Stimulated activated CD8-positive, alpha-beta memory T cell treated with anti-CD3 and anti-CD28 coated beads, Interleukin-7, amount 100 ng/mL, for 4 hours (primary cell): ENCODE measurements around the gene DCDC2.
"Not testable (repeated sequence)": the region's sequence is repeated elsewhere in the genome, so short reads cannot be mapped to it uniquely, and the experiment has no call there.

Experiments
- DNase-seq, 2 donors: peaks; one replicate each; pipeline ENCODE4 v3.0.0-alpha.2; 2020; ENCODE audit warnings: low read depth in 2 of 2

DCDC2 gene

DNA sequence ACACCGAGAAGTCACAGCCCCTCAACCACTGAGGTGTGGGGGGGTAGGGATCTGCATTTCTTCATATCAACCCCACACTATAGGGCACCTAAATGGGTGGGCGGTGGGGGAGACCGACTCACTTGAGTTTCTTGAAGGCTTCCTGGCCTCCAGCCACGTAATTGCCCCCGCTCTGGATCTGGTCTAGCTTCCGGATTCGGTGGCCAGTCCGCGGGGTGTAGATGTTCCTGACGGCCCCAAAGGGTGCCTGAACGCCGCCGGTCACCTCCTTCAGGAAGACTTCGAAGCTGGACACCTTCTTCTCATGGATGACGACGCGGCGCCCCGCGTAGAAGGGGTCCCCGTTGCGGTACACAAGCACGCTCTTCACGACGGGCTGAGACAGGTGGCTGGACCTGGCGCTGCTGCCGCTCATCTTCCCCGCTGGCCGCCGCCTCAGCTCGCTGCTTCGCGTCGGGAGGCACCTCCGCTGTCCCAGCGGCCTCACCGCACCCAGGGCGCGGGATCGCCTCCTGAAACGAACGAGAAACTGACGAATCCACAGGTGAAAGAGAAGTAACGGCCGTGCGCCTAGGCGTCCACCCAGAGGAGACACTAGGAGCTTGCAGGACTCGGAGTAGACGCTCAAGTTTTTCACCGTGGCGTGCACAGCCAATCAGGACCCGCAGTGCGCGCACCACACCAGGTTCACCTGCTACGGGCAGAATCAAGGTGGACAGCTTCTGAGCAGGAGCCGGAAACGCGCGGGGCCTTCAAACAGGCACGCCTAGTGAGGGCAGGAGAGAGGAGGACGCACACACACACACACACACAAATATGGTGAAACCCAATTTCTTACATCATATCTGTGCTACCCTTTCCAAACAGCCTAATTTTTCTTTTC is at the start of gene DCDC2:
Gene DCDC2, minus strand, starts transcription at position 724 of the 883 bp plus-strand sequence. Its CDS starts 309 bp downstream, at position 415.
- peak in 1 of 2 donors; percentile 7 for DNase-seq

DNA sequence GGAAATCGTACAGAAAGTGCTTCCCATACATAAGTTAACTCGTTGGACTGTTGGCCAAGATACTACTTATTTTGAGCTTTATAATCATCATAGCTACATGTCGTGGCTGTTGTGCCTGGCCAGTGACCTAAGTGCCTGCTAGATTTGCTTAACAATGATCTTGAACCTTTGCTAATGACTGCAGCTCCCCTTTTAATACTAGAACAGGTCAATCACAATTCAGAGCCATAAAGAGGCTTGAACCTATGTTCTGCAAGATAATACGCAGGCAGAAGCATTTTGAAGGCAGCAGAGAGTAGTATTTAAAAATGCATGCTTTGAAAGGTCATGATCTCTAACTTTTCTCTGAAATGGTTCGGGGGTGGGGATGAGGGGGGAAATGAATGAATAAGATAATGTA is 47.4 kb upstream of the DCDC2 start:
- no peak for DNase-seq

DNA sequence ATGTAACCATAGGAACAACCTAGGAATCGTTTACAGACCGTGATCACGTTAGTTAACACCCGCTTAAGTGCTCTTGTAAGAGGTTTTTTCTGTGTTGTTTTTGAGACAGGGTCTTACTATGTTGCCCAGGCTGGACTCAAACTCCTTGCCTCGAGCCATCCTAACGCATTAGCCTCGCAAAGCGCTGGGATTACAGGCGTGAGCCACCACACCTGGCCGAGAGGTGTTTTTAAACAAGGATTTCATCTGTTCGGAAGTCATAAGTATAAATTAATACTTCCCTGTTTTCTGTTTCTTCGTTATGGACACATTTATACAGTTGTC is 45.6 kb upstream of the DCDC2 start:
- no peak for DNase-seq

DNA sequence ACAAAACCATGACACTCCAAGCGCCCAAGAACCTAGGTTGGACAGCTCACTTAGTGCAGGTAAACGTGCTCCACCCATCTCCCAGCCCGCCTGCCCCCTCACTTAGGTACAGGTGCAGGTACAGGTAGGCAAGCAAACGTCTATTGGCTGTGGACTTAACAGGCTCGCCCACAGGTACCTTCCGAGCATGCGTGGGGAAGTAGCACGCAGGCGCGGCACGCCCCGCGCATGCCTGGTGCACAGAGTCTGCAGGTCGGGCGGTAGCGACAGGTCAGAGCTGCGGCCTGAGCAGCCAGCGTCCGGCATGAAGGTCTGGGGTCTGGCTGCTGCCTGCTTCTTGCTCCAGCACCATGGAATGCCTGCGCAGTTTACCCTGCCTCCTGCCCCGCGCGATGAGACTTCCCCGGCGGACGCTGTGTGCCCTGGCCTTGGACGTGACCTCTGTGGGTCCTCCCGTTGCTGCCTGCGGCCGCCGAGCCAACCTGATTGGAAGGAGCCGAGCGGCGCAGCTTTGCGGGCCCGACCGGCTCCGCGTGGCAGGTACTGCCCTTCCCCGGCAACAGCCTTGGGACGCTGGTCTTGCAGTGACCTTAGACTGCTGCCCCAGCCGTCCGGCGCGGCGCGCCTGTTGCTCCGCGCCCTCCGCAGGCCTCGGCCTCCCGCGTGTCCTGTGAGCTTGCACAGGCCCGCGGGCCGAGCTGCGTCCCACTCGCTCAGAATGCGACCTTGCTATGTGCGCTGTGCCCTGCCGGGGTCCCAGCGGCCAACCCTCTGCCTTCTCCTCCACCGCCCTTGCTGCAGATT is 45.0 kb upstream of the DCDC2 start, which contains the start of gene MRS2:
Gene MRS2, plus strand, starts transcription at position 240 of the 804 bp plus-strand sequence. Its CDS starts 111 bp downstream, at position 351.
- DNase-seq: peak; percentile 64 to 75

DNA sequence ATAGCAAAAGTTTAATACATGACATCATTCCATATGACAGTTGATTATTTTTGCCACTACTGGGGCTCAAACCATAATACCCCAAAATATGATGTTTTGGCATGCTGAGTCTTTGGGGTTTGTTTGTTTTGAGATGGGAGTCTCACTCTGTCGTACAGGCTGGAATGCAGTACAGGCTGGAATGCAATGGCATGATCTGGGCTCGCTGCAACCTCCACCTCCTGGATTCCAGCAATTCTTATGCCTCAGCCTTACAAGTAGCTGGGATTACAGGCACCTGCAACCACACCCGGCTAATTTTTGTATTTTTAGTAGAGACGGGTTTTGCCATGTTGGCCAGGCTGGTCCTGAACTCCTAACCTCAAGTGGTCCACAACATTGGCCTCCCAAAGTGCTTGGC is 43.6 kb upstream of the DCDC2 start:
- DNase-seq: no peak

DNA sequence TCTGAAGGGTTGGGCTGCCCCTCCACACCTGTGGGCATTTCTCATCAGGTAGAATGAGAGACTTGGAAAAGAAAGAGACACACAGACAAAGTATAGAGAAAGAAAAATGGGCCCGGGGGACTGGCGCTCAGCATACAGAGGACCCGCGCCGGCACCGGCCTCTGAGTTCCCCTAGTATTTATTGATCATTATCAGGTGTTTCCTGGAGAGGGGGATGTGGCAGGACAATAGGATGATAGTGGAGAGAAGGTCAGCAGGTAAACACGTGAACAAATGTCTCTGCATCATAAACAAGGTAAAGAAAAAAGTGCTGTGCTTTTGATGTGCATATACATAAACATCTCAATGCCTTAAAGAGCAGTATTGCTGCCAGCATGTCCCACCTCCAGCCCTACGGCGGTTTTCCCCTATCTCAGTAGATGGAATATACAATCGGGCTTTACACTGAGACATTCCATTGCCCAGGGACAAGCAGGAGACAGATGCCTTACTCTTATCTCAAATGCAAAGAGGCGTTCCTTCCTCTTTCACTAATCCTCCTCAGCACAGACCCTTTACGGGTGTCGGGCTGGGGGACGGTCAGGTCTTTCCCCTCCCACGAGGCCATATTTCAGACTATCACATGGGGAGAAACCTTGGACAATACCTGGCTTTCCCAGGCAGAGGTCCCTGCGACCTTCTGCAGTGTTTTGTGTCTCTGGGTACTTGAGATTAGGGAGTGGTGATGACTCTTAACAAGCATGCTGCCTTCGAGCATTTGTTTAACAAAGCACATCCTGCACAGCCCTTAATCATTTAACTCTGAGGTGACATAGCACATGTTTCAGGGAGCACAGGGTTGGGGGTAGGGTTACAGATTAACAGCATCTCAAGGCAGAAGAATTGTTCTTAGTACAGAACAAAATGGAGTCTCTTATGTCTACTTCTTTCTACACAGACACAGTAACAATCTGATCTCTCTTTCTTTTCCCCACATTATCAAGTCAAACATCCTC is 42.5 kb upstream of the DCDC2 start:
- DNase-seq: not testable (repeated sequence)

DNA sequence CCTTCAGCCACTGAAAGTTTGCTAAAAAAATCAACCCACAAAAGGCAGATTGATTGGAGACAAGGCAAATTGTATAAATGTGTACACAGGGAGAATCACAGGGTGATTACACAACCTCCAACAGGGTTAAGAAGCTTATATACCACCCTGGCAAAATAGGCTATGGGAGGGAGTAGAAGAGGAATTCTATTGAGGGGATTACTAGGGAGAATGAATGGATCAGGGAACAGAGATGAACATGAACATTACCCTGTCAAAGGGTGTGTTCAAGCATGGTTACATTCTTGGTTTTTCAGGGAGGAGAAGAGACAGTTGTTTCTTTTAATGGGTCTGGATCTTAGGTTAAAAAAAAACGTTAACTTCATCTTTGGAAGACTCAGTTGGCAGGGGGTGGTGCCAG is 39.8 kb upstream of the DCDC2 start:
- DNase-seq: no peak

DNA sequence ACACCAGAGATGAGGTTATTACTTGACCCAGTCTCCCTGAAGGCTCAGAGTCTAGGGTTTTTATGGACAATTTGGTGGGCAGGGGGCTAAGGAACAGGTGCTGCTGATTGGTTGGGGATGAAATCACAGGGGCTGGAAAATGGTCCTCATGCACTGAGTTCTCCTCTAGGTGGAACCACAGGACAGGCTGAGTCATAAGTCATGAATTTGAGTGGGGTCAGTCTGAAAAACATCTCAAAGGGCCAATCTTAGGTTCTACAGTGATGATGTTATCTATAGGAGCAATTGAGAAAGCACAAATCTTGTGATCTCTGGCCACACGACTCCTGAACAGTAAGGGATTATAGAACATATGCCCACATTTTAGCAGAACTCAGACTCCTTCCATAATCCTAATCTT is 39.0 kb upstream of the DCDC2 start:
- DNase-seq: no peak

DNA sequence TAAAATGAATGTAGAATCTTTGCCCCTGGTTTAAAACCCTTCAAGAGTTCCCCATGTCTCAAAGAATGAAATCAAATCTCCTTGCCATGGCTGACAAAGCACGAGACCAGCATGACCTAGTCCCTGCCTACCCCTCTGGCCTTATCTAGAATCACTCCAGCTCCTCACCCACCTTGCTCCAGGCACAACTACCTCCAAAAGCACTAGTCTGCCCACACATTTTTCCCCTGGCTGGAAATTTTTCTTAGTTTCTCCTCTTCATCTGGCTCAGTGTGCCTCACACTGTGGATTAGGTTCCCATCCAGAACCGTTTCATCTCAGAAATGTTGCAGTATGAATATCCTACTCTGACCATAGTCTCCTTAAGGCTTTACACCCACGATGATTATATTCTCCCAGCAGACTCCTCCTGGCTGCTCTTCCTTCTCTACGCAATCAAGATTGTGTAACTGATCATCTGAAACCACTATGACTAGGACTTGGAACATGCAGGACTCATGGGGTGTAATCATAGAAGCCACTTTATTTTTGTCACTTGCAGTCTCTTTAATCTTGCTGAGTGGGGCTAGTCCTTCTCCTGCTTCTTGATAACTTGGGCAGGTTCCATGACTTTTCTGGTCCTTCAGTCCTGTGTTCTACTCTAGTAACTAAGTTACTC is 37.0 kb upstream of the DCDC2 start:
- DNase-seq: no peak

DNA sequence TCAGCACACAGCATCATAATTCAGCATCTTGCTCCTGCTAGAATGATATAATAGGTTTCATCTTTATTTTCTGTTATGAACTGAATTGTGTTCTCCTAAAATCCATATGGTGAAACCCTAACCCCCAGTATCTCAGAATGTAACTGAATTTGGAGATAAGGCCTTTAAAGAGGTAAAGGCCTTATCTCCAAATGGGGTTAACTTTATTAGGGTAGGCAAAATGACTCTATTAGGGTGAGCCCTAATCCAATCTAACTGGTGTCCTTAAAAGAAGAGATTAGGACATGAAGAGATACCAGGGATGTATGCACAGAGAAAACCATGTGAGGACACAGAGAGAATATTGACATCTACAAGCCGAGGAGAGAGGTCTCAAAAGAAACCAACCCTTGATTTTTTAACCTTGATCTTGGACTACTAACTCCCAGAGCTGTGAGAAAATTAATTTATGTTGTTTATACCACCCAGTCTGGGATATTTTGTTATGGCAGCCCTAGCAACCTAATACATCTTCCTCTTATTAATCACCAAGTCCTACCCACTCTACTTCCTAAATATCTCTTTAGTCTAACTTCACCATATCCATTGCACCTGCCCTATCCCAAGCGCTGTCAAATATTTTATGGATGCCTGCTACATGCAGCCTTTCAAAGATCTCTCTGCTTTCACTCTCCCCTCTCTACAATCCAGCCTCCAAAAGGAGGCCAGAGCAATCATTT is 36.4 kb upstream of the DCDC2 start:
- DNase-seq: no peak

DNA sequence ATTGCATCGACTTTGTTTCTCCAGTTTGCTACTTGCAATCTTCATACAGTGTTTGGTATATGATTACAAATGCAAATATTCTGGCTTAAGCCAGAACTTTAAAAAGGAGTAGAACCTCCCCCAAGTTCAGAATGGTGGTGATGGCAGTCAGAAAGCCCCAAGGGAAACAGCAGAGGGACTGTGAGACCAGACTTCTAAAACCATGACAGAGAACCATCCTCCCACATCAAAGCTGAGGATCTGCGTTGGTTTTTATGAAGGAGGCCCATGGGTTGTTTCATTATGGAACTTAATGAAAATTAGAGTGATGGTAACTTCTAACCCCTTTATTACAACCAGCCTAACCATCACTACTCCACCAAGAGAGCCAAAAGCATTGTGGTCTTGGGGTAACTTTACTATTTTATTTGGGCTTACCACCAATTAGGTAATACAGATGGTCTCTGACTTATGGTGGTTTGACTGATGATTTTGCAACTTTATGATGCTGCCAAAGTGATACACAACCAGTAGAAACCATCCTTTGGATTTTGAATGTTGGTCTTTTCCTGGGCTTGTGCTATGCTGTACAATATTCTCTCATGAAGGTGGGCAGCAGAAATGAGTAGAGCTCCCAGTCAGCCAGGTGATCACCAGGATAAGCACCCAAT is 34.0 kb upstream of the DCDC2 start:
- DNase-seq: no peak

DNA sequence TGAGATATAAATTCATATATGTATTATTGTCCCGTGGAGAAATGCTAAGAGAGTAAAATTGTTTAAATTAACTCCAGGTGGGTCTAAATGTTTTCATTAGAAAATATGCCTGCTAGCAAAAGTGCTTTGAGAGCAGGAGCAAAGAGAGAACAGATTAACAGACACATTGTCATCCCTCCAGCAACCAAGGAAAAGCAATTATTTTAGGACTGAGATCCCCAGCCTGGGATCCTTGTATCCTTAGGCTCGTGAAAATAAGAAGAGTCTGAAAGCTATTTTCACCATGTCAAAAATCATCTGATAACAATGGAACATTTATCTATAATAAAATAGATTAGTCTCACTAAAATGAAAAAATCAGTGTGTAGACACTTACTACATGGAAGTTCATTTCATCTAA is 33.3 kb upstream of the DCDC2 start:
- DNase-seq: no peak

DNA sequence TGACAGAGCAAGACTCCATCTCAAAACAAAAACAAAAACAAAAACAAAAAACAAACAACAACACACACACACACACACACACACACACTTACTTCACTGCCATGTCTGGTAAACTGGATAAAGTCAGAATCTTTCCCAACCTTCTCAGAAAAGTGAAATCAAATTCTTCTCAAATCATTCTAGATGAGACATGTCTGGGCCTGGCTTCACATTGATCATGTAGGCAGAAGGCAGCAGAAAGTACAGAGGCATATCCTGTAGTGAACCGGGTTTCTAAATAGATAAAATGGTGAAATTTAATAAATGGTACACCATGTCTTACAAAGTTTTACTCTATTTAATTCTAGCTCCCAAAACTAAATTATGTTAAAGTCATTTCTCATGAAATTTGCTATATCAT is 30.0 kb upstream of the DCDC2 start:
- DNase-seq: no peak

DNA sequence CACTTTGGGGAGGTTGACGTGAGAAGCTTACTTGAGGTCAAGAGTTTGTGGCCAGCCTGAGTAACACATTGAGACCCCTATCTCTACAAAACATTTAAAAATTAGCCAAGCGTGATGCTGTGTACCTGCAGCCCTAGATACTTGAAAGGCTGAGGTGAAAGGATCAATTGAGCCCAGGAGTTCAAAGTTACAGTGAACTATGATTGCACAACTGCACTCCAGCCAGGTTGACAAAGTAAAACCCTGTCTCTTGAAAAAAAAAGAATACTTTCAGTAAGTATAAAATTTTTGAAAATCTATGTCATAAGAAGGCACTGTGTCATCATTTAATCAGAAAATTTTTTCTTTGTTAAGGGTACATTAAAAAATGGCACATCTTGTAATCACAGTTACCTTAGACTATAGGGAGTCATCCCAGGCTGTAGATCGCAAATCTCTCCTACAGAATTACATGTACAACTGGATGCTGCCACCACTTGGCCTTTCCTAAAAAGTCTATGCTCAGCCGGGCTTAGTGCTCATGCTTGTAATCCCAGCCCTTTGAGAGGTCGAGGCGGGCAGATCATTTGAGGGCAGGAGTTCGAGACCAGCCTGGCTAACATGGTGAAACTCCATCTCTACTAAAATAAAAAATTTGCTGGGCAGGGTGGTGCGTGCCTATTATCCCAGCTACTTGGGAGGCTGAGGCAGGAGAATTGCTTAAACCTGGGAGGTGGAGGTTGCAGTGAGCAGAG is 27.8 kb upstream of the DCDC2 start:
- DNase-seq: no peak

DNA sequence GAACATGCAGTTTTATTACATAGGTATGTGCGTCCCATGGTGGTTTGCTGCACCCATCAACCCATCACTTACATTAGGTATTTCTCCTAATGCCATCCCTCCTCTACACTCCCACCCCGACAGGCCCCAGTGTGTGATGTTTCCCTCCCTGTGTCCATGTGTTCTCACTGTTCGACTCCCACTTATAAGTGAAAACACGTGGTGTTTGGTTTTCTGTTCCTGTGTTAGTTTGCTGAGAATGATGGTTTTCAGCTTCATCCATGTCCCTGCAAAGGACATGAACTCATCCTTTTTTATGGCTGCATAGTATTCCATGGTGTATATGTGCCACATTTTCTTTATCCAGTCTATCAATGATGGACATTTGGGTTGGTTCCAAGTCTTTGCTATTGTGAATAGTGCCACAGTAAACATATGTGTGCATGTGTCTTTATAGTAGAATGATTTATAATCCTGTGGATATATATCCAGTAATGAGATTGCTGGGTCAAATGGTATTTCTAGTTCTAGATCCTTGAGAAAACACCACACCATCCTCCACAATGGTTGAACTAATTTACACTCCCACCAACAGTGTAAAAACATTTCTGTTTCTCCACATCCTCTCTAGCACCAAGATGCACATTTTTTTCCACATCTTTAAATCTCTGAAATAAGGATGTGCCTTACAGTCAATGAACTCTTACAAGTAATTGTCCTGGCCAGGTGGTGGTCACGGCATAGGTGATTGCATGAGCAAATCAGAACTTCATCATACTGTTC is 26.7 kb upstream of the DCDC2 start:
- DNase-seq: not testable (repeated sequence)

DNA sequence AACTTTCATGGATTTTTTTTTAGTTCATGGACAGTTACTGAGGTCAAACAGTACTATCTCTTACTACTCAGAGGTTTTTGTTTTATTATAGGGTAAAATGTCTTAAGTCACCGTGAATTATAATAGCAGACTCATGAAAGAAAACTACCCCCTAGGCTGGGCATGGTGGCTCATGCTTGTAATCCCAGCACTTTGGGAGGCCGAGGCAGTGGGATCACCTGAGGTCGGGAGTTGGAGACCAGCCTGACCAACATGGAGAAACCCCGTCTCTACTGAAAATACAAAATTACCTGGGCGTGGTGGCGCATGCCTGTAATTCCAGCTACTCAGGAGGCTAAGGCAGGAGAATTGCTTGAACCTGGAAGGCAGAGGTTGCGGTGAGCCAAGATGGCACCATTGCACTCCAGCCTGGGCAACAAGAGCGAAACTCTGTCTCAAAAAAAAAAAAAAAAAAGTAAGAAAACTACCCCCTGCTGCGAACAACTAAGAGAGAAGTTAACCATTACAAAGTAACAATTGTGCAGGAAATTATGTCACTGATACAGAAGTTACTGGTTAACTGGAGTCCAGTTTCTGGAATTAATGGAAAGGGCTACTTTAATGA is 25.1 kb upstream of the DCDC2 start:
- not testable (repeated sequence) for DNase-seq

DNA sequence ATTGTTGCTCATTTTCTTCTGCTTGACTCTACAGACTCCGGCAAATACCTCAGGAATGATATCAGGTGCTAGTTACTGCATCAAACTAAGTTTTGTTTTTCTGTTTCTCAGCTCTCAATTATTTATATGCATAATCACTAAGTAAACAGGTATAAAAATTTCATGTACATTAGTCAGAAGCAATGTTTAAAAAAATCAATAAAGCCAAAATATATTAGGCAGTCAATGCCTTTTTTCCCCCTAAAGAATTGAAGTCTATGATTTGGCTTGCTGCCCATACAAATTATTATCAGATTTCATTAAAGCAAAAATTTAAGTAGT is 24.3 kb upstream of the DCDC2 start:
- DNase-seq: no peak
